Immature natural killer cell (primary cell): ENCODE data around the gene ASPSCR1. TPM values are rescaled to one million over a fixed set of nuclear protein-coding genes. Genes with fewer than 3 reads are reported as not detected.

Source experiments
- DNase-seq, 3 donors: peaks; one replicate each; pipeline ENCODE4 v3.0.0; 2022; ENCODE audit warnings: mixed read lengths in 1 of 3
- H3K27ac Mint-ChIP-seq, 6 donors: one replicate each; pipeline ENCODE4 v1.8.0; 2020; ENCODE audit warnings: mixed read lengths in 6 of 6, mild to moderate bottlenecking in 5 of 6, inconsistent platforms in 4 of 6, moderate library complexity in 3 of 6
- H3K27me3 Mint-ChIP-seq, 3 donors: one replicate each; pipeline ENCODE4 v1.8.0; 2020 to 2021; ENCODE audit warnings: low read depth in 3 of 3, mild to moderate bottlenecking in 3 of 3, mixed read lengths in 3 of 3, moderate library complexity in 3 of 3, inconsistent platforms in 1 of 3
- H3K36me3 Mint-ChIP-seq, 3 donors: one replicate each; pipeline ENCODE4 v1.8.0; 2020; ENCODE audit warnings: mixed read lengths in 3 of 3, inconsistent platforms in 2 of 3, mild to moderate bottlenecking in 2 of 3
- H3K4me1 Mint-ChIP-seq, 2 donors: one replicate each; pipeline ENCODE4 v1.8.0; 2020; ENCODE audit warnings: inconsistent platforms in 2 of 2, mild to moderate bottlenecking in 2 of 2, mixed read lengths in 2 of 2, moderate library complexity in 1 of 2
- H3K4me3 Mint-ChIP-seq, 5 donors: one replicate each; pipeline ENCODE4 v1.8.0; 2020; ENCODE audit warnings: mild to moderate bottlenecking in 5 of 5, mixed read lengths in 5 of 5, inconsistent platforms in 3 of 5, moderate library complexity in 3 of 5
- H3K9me3 Mint-ChIP-seq, 6 donors: one replicate each; pipeline ENCODE4 v1.8.0; 2020; ENCODE audit warnings: mild to moderate bottlenecking in 6 of 6, mixed read lengths in 6 of 6, inconsistent platforms in 4 of 6, moderate library complexity in 3 of 6
- polyA plus RNA-seq, 3 donors: library from polyadenylated mRNA; unstranded; fragments of 300-500 nt; fragmentation: Illumina TruSeq; gene quantifications; one replicate each; pipeline ENCODE4 v1.2.3, GENCODE V29; 2021

ASPSCR1 gene
- polyA plus RNA-seq, 3 donors from 2014 or later: 21.1 to 32.9 (median 31.3) TPM

DNA sequence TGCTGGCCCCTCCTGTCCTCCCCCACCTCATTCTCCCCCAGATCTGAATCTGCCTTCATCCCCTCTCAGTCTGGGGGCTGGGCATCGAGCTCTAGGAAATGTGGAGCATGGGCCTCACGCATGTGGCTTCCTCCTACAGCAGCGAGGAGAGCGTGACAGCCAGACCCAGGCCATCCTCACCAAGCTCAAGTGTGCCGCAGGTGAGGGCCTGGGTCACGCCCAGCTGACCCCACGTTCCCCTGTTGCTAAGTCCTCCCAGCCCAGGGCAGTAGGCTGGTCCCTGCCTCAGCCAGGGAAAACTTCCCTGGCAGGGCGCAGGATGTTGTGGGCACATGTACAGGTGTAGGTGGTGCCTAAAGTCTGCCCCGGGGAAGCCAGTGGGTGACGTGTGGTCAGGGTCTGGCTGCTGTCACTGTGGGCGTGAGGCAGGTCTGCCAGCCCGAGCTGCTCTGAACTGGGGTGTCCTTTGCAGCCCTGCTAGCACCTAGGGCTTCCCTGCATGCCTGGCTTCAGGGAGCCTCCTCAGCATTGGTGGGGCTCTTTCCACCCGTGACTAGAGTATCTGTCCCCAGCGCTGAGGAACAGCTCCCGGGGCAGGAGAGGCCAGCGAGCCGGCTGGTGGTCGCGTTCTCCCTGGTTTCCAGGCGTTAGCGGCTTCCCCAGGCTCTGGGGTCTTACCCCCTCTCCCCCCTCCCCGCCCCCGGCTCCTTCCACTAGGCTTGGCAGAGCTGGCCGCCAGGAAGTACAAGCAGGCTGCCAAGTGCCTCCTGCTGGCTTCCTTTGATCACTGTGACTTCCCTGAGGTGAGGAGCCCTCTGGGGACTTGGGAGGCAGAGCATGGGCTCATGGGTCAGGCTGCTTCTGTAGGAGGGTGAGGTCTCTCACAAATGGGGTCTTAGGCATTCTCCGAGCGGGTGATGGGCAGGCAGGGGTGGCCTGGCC is 77.9 kb downstream of the ASPSCR1 start:
- no peak for DNase-seq
- H3K4me1 Mint-ChIP-seq: peaks cover 7 to 17% of the 10 kb centered on the region in 2 donors

GRCh38 chr17:82055965-82056728 is 78.7 kb downstream of the ASPSCR1 start:
- H3K36me3 Mint-ChIP-seq: no peaks in the 10 kb centered on the region
- H3K27ac Mint-ChIP-seq: no peak overlapping the region
- H3K4me3 Mint-ChIP-seq: no peak overlapping the region
- H3K9me3 Mint-ChIP-seq: no peaks in the 10 kb centered on the region
- peaks cover 0 to 2% (median 0%) of the 10 kb centered on the region in 3 donors for H3K27me3 Mint-ChIP-seq
- peaks cover 0 to 10% of the 10 kb centered on the region in 2 donors for H3K4me1 Mint-ChIP-seq
- DNase-seq: no peak

More for the DNA sequence above, 77.9 kb downstream of the ASPSCR1 start:
- Mint-ChIP-seq H3K27ac (no peak overlapping the region), H3K4me3 (peak overlapping the region in 3 of 5 donors; percentile 15 to 46 (median 38)), H3K36me3 (no peaks in the 10 kb centered on the region), H3K9me3 (no peaks in the 10 kb centered on the region), H3K27me3 (peaks cover 0 to 2% (median 0%) of the 10 kb centered on the region in 3 donors)

- Mint-ChIP-seq H3K9me3 (no peaks in the 10 kb centered on the region), H3K4me1 (peaks cover 0 to 10% of the 10 kb centered on the region in 2 donors), H3K27me3 (peaks cover 0 to 2% (median 0%) of the 10 kb centered on the region in 3 donors), H3K36me3 (no peaks in the 10 kb centered on the region), H3K4me3 (no peak overlapping the region), H3K27ac (no peak overlapping the region)
- no peak for DNase-seq
Observed at GRCh38 chr17:82056729-82057621, 79.5 kb downstream of the ASPSCR1 start.

DNA sequence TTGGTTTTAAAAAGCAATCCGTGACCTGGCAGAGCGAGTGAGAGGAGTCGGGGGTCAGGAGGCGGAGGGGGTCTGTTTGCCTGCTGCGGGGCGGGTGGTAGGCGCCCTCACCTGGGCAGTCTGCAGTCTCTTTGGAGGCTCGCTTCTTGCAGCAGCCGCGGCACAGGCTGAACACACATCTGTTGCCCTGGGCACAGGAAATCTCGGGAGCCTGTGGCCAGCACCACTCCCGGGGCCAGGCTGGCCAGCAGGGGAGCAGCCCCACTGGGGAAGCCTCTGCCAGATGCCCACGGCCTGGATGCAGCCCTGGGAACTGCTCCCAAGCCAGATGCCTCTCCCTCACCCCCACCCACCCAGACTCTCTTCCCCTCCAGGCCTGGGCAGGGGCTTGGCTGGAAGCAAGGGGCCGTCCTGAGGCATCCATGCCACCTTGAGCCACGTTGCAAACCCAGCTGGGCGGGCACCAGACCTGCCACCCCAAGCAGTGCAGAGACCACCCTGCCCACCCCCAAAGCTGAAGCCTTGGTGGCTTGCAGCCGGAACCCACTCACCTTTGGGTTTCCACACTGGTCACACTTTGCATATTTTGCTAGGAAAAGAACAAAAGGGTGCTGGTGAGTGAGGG is 80.9 kb downstream of the ASPSCR1 start:
- no peak for DNase-seq
- H3K9me3 Mint-ChIP-seq: no peaks in the 10 kb centered on the region
- no peak overlapping the region for H3K4me3 Mint-ChIP-seq
- no peaks in the 10 kb centered on the region for H3K27me3 Mint-ChIP-seq
- H3K36me3 Mint-ChIP-seq: no peaks in the 10 kb centered on the region
- H3K4me1 Mint-ChIP-seq: peaks cover 0 to 2% of the 10 kb centered on the region in 2 donors
- no peak overlapping the region for H3K27ac Mint-ChIP-seq

- H3K4me1 Mint-ChIP-seq: no peaks in the 10 kb centered on the region
- no peak overlapping the region for H3K4me3 Mint-ChIP-seq
- no peak overlapping the region for H3K27ac Mint-ChIP-seq
- H3K27me3 Mint-ChIP-seq: no peaks in the 10 kb centered on the region
- no peak for DNase-seq
- H3K36me3 Mint-ChIP-seq: no peaks in the 10 kb centered on the region
- no peaks in the 10 kb centered on the region for H3K9me3 Mint-ChIP-seq
Observed at GRCh38 chr17:82058855-82059249, 81.4 kb downstream of the ASPSCR1 start.

GRCh38 chr17:82059272-82060000 is 82.0 kb downstream of the ASPSCR1 start:
- H3K4me1 Mint-ChIP-seq: peaks cover 0 to 5% of the 10 kb centered on the region in 2 donors
- H3K27me3 Mint-ChIP-seq: peaks cover 0 to 2% (median 0%) of the 10 kb centered on the region in 3 donors
- no peaks in the 10 kb centered on the region for H3K9me3 Mint-ChIP-seq
- H3K27ac Mint-ChIP-seq: peak overlapping the region in 1 of 6 donors; percentile 34
- H3K4me3 Mint-ChIP-seq: no peak overlapping the region
- H3K36me3 Mint-ChIP-seq: no peaks in the 10 kb centered on the region
- no peak for DNase-seq

DNA sequence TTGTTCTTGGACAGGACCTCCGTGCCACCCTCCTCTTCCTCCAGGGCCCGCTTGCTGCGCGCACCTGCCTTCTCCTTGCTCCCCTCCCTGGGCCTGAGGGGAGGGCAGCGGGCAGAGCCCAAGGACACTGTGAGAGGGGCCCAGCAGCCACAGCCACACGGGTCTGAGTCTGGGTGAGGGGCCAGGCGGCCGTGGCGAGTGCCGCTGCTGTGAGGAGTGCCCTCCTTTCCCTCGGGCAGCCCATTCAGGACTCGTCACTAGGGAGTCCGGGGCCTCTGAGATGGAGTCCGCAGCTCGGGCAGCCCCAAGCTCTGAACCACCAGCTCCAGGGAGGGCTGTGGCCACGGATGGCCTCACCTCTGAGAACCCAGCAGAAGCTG is 82.6 kb downstream of the ASPSCR1 start:
- Mint-ChIP-seq H3K27me3 (peaks cover 0 to 2% (median 1%) of the 10 kb centered on the region in 3 donors), H3K27ac (no peak overlapping the region), H3K9me3 (no peaks in the 10 kb centered on the region), H3K4me3 (no peak overlapping the region), H3K36me3 (no peaks in the 10 kb centered on the region), H3K4me1 (peaks cover 0 to 7% of the 10 kb centered on the region in 2 donors)
- DNase-seq: no peak

DNA sequence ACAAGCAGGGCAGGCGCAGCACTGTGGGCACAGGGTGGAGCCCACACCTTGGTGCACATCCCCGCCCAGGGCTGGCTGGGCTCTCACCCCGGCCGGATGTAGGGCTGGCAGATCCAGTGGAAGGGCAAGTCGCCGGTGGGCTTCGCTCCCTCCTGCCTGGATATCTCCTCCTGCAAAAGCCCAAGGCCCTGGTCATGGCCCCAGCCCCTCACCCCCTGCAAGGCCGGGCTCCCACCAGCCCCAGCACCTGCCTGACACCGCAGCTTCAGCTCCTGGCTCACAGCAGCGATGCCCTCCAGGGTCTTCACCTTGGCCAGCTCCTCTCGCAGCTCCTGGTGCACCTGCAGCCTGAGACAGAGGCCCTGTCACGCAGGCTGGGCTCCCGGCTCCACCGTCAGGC is 83.2 kb downstream of the ASPSCR1 start:
- no peak overlapping the region for H3K4me3 Mint-ChIP-seq
- no peak overlapping the region for H3K27ac Mint-ChIP-seq

DNA sequence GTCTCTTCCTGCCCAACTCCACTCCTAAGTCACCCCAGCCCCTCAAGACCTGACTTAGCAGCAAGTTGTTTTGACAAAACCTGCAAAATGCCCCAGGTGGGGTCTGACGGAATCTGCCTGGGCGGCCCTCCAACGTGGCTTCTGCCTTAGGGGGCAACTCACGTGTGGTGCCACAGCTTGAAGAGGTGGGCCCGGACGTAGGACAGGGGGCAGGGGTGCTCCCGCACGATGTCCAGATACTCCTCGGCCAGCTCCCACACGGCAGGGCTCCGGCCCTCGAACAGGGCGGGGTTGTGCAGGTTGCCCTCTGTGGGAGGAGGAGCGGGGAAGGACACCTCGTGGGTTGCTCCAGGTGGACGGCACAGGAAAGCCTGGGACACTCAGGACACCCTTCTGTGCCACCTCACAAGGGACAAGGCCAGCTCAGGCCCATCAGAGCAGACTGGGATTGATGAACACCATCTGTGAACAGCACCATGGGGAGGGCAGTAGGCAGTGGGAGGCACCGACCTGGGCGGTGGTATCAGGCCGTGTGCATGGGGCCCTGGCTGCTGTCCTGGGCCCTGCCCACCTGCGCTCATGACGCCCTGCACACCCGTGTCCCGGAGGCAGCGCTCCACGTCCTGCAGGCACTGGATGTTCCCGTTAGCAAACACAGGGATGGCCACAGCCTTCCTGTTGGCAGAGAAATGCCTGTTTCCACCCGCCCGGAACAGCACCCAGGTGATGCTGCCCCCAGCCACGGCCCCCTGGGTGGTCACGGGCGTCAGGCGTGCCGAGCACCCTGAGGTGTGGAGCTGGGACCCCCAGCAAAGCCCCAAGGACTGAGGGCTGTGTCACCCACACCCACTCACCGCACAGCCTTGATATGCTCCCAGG is 83.9 kb downstream of the ASPSCR1 start:
- H3K4me1 Mint-ChIP-seq: peaks cover 3 to 11% of the 10 kb centered on the region in 2 donors
- peaks cover 3 to 5% (median 5%) of the 10 kb centered on the region in 3 donors for H3K27me3 Mint-ChIP-seq
- H3K9me3 Mint-ChIP-seq: no peaks in the 10 kb centered on the region
- H3K4me3 Mint-ChIP-seq: no peak overlapping the region
- no peak for DNase-seq
- H3K27ac Mint-ChIP-seq: no peak overlapping the region
- H3K36me3 Mint-ChIP-seq: no peaks in the 10 kb centered on the region

More for the DNA sequence above, 83.2 kb downstream of the ASPSCR1 start:
- Mint-ChIP-seq H3K27me3 (peaks cover 0 to 2% (median 1%) of the 10 kb centered on the region in 3 donors), H3K36me3 (no peaks in the 10 kb centered on the region), H3K9me3 (no peaks in the 10 kb centered on the region), H3K4me1 (peaks cover 0 to 7% of the 10 kb centered on the region in 2 donors)
- no peak for DNase-seq

DNA sequence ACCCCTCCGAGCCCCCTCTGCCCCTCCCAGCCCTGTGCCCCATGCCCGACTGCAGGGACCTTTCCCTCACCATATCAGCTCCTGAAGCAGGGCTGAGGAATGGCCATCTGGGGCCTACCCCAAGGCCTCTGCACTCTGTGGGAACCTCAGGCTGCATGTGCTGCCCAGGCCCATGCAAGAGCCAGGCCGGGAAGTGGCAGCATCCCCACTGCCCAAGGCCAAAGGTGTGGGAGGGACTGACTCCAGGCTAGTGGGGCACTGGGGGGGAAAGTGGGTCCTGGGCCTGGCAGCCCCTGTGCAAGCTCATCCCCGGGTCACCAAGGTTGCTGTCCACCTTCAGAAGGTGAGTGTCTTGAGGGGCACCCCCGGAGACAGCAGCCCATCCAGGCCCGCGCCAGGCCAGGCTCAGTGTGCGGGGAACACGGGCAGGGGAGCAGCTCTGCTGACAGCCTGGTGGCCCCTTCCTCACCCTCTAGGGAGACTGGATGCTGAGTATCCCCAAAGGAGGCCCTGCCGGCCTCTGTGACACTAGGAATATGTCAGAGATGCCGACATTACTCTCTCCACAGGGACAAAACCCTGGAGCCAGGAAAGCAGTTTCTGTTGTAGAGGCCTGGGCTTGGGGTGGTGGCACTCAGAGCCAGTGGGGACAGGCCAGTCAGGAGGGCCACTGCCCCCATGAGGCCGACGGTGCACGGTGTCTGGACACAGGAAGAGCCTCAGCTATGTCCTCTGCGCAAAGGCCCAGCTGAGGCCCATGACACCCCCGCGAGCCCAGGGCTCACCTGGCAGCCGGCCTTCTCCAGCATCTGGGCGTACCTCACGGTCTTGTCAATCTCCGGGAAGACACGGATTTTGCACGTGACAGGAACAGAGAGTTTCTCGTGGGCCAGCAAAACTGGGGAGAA is 84.9 kb downstream of the ASPSCR1 start:
- no peaks in the 10 kb centered on the region for H3K9me3 Mint-ChIP-seq
- H3K27ac Mint-ChIP-seq: no peak overlapping the region
- H3K4me1 Mint-ChIP-seq: peaks cover 6 to 18% of the 10 kb centered on the region in 2 donors
- H3K27me3 Mint-ChIP-seq: peaks cover 4 to 10% (median 5%) of the 10 kb centered on the region in 3 donors
- H3K4me3 Mint-ChIP-seq: no peak overlapping the region
- no peaks in the 10 kb centered on the region for H3K36me3 Mint-ChIP-seq
- no peak for DNase-seq

DNA sequence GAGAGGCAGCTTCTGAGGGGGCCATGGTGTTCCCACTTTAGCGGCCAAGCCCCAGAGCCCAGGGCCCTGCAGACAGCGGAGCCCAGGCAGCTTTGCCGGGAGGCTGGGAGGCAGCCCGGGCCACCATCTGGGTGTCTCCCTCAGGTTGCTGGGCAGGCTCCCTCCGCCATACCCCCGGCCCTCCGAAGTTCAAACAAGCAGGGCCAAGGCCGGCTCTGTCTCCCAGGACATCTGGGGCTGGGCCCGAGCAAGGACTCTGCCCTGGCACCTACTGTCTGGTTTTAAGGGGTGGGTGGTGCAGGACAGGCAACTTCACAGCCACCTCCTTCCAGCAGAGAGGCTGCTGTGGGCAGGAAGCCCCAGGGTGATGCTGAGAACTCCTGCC is 85.5 kb downstream of the ASPSCR1 start:
- Mint-ChIP-seq H3K4me3 (no peak overlapping the region), H3K27me3 (peaks cover 4 to 10% (median 5%) of the 10 kb centered on the region in 3 donors)
- no peak for DNase-seq

More for the DNA sequence above, 85.5 kb downstream of the ASPSCR1 start:
- Mint-ChIP-seq H3K4me1 (peaks cover 6 to 19% of the 10 kb centered on the region in 2 donors), H3K36me3 (no peaks in the 10 kb centered on the region), H3K27ac (no peak overlapping the region), H3K9me3 (no peaks in the 10 kb centered on the region)
